Thymus (tissue), 11 donors: ENCODE measurements around the gene SLC6A16. TPM values are rescaled to one million over a fixed set of nuclear protein-coding genes. Genes with fewer than 3 reads are reported as not detected.
A peak's percentile ranks its signal among the peaks of the same experiment; 100 is the strongest.
"Not testable (repeated sequence)": the region's sequence is repeated elsewhere in the genome, so short reads cannot be mapped to it uniquely, and the experiment has no call there.

Experiments
- DNase-seq, 9 donors: peaks; one replicate each; pipeline ENCODE4 v3.0.0-alpha.2; 2013; ENCODE audit warnings: low spot score in 9 of 9, low read depth in 6 of 9, missing footprints in 1 of 9
- H3K27ac ChIP-seq, 2 donors: one replicate each; pipeline ENCODE4 v1.5.1; 2013; ENCODE audit warnings: control low read depth in 1 of 2, low read depth in 1 of 2, low read length in 1 of 2, mild to moderate bottlenecking in 1 of 2, moderate library complexity in 1 of 2
- H3K27me3 ChIP-seq, 2 donors: one replicate each; pipeline ENCODE4 v1.5.1; 2013; ENCODE audit warnings: low read length in 1 of 2; ENCODE audit not compliant: control insufficient read depth in 2 of 2, insufficient read depth in 1 of 2
- H3K36me3 ChIP-seq, 2 donors: one replicate each; pipeline ENCODE4 v1.5.1; 2013; ENCODE audit warnings: low read length in 1 of 2, mild to moderate bottlenecking in 1 of 2, moderate library complexity in 1 of 2; ENCODE audit not compliant: control insufficient read depth in 2 of 2, insufficient read depth in 2 of 2
- H3K4me1 ChIP-seq, 2 donors: one replicate each; pipeline ENCODE4 v1.5.1; 2013; ENCODE audit warnings: low read length in 2 of 2; ENCODE audit not compliant: control insufficient read depth in 2 of 2, insufficient read depth in 2 of 2
- H3K4me3 ChIP-seq, 2 donors: one replicate each; pipeline ENCODE4 v1.5.1; 2013; ENCODE audit warnings: low read length in 2 of 2, control low read depth in 1 of 2, mild to moderate bottlenecking in 1 of 2
- H3K9me3 ChIP-seq, 2 donors: one replicate each; pipeline ENCODE4 v1.5.1; 2013; ENCODE audit warnings: low read length in 1 of 2, mild to moderate bottlenecking in 1 of 2; ENCODE audit not compliant: control insufficient read depth in 2 of 2, insufficient read depth in 1 of 2
- WGBS: extraction: QIAGEN DNeasy Blood & Tissue Kit; methylation state at CpG from one replicate; pipeline ENCODE4 v1.1.7; 2013; 5-methylcytosine and 5-hydroxymethylcytosine counted together
- polyA plus RNA-seq: library from polyadenylated mRNA; stranded (reverse); fragments of 200-250 nt; gene quantifications from one replicate; pipeline ENCODE4 v1.2.3, GENCODE V29; 2013
- total RNA-seq: library from RNA; stranded (reverse); fragments of 120-200 nt; gene quantifications from one replicate; pipeline ENCODE4 v1.2.4, GENCODE V29; 2013
- donor health status: healthy.

Gene SLC6A16
- total and polyA plus RNA-seq, 2 donors = 0.76 to 2.5 TPM

DNA sequence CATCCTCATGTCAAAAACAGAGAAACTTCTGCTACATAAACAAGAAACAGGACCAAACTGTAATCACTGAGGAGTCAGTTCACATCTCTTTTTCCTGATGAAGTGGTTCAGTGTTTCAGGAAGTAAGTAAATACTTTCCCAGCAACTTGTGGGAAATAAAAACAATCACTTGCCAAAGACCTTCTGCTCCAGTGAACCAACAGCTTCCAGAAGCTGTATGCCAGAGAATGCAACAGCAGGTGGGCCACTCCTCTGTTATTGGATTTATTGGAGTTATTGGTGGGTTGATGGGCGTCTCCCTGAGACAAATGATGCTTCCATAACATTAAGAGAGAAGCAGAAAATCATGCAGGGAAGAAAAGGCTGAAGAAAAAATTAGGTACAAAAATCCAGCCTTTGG lies 9.9 kb downstream of the SLC6A16 start:
- H3K4me1 ChIP-seq = no peaks in the 10 kb centered on the region
- H3K36me3 ChIP-seq = peaks cover 0 to 7% of the 10 kb centered on the region in 2 donors
- 90% methylated on average over 1 of the region's 1 CpG for WGBS
- H3K9me3 ChIP-seq = peaks cover 0 to 4% of the 10 kb centered on the region in 2 donors
- H3K27ac ChIP-seq = no peak overlapping the region
- H3K27me3 ChIP-seq = no peaks in the 10 kb centered on the region
- no peak for DNase-seq
- no peak overlapping the region for H3K4me3 ChIP-seq

DNA sequence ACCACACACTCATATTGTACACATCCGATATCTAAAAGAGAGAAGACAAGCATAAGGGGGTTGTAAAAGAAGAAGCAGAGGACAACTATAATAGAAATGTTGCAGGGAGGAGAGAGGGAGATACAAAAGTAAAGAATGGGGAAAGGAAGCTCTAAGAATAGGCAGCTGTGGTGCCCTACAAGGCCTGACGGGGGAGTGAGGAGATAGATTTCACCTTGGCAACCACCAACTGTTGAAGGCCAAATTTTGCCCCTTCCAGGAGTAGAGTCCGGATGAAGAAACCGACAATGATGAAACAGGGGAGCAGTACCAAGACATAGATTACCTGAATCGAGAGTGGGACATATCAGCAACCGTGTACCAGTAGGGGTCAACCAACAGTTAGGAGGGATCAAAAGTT lies 15.9 kb downstream of the SLC6A16 start:
- Histone ChIP-seq H3K9me3 (no peaks in the 10 kb centered on the region), H3K27me3 (no peaks in the 10 kb centered on the region), H3K27ac (no peak overlapping the region), H3K4me3 (no peak overlapping the region), H3K4me1 (no peaks in the 10 kb centered on the region), H3K36me3 (peaks cover 0 to 7% of the 10 kb centered on the region in 2 donors)
- 97% methylated on average over 6 of the region's 6 CpGs for WGBS
- no peak for DNase-seq

DNA sequence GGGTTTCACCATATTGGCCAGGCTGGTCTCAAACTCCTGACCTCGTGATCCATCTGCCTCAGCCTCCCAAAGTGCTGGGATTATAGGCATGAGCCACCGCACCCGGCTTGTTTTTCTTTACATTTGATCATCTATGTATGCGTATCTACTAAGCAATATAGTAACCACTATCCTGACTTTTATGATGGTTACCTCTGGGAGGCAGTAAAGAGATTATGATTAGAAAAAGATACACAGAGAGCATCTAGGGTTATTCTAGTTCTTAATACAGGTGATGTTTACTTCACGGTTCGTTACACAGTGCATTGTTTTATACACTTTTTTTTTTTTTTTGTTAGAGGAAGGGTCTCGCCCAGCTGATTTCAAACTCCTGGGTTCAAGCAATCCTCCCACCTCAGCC lies 18.3 kb downstream of the SLC6A16 start:
- 74% methylated on average over 7 of the region's 7 CpGs for WGBS
- H3K27ac ChIP-seq, H3K27me3 ChIP-seq, H3K36me3 ChIP-seq, H3K4me1 ChIP-seq, DNase-seq, H3K9me3 ChIP-seq, H3K4me3 ChIP-seq: not testable (repeated sequence)

DNA sequence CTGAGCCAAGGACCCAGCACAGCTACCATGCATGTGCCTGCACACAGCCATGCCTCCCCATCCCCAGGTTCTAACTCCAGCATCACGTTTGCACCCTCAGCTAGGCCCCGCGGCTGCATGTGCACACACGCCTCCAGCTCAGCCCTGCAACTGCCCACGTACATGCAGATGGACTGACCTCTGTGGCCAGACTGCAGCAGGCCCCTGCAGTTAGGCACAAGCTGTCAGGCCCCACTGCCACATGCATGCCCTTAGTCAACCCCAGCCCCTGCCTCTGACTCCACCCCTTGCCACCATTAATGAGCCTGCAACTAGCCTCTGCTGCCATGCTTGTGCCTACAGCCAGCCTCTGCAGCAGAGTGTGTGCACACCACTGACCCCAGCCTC lies 23.1 kb downstream of the SLC6A16 start:
- H3K4me1 ChIP-seq = peaks cover 0 to 5% of the 10 kb centered on the region in 2 donors
- H3K27ac ChIP-seq = no peak overlapping the region
- no peak for DNase-seq
- peaks cover 0 to 3% of the 10 kb centered on the region in 2 donors for H3K9me3 ChIP-seq
- H3K36me3 ChIP-seq = no peaks in the 10 kb centered on the region
- WGBS = 95% methylated on average over 5 of the region's 5 CpGs
- H3K27me3 ChIP-seq = peaks cover 0 to 3% of the 10 kb centered on the region in 2 donors
- H3K4me3 ChIP-seq = no peak overlapping the region

DNA sequence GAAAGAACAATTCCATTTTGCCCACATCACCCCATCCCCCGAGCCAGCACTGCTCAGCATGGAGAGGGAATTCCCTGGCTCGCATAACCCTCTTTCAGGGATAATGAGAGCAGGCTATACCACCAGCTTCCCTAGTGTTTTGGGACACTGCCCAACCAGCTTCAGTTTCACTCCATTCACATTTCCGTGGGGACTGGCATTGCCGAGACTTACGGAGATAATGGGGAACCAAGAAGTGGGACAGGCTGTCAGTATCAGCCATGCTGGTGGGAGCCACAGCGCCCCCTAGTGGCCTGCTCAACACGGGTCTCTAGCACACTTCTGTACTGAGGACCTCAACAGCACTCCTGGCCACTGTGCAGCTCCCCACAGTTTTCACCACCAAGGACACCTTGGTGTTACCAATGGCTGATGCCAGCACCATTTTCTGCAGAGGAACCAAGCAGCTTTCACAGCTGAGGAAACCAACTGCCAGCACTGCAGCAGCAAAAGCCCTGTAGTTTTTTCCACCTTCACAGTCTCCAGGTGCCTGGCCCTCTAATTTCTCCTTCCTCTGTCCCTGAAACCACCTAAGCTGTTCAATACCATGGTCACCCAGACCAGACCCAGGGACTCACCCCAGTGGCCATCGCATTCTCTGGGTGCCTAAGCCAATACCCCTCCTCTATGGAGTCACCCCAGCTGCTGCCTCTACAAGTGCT lies 23.7 kb downstream of the SLC6A16 start:
- 34% methylated on average over 8 of the region's 8 CpGs for WGBS
- H3K4me3 ChIP-seq = no peak overlapping the region
- DNase-seq = peak; percentile 29 to 74 (median 44)

DNA sequence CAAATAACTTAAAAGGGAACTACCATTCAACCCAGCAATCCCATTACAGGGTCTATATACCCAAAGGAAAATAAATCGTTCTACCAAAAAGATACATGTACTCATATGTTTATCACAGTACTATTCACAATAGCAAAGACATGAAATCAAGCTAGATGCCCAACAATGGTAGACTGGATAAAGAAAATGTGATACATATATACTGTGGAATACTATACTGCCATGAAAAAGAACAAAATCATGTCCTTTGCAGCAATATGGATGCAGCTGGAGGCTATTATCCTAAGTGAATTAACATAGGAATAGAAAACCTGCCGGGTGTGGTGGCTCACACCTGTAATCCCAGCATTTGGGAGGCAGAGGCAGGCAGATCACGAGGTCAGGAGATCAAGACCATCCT lies 26.3 kb downstream of the SLC6A16 start:
- not testable (repeated sequence) for H3K4me1 ChIP-seq, H3K4me3 ChIP-seq, H3K27ac ChIP-seq, DNase-seq, H3K9me3 ChIP-seq, H3K27me3 ChIP-seq, H3K36me3 ChIP-seq
- 91% methylated on average over 3 of the region's 3 CpGs for WGBS

More for the DNA sequence above, 23.7 kb downstream of the SLC6A16 start:
- Histone ChIP-seq H3K36me3 (no peaks in the 10 kb centered on the region), H3K27me3 (peaks cover 0 to 3% of the 10 kb centered on the region in 2 donors), H3K4me1 (peaks cover 0 to 5% of the 10 kb centered on the region in 2 donors), H3K9me3 (peaks cover 0 to 3% of the 10 kb centered on the region in 2 donors), H3K27ac (no peak overlapping the region)

DNA sequence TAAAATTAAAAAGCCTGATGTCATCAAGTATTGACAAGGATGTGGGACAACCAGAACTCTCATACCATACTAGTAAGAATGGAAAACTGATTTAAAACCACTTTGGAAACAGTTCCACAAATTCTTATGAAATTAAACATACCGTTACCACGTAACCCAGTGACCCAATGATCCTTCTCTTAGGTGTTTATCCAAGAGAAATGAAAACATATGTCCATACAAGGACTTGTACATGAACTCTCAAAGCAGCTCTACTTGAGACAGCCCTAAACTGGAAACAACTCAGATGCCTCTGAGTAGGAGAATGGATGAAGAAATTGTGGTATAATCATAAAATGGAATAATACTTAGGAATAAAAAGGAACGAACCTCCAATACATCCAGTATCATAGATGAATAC lies 27.6 kb downstream of the SLC6A16 start:
- Histone ChIP-seq H3K4me1 (peaks cover 0 to 5% of the 10 kb centered on the region in 2 donors), H3K4me3 (no peak overlapping the region), H3K27ac (no peak overlapping the region), H3K9me3 (no peaks in the 10 kb centered on the region), H3K27me3 (peaks cover 0 to 3% of the 10 kb centered on the region in 2 donors), H3K36me3 (no peaks in the 10 kb centered on the region)
- 97% methylated on average over 3 of the region's 3 CpGs for WGBS
- DNase-seq = no peak

DNA sequence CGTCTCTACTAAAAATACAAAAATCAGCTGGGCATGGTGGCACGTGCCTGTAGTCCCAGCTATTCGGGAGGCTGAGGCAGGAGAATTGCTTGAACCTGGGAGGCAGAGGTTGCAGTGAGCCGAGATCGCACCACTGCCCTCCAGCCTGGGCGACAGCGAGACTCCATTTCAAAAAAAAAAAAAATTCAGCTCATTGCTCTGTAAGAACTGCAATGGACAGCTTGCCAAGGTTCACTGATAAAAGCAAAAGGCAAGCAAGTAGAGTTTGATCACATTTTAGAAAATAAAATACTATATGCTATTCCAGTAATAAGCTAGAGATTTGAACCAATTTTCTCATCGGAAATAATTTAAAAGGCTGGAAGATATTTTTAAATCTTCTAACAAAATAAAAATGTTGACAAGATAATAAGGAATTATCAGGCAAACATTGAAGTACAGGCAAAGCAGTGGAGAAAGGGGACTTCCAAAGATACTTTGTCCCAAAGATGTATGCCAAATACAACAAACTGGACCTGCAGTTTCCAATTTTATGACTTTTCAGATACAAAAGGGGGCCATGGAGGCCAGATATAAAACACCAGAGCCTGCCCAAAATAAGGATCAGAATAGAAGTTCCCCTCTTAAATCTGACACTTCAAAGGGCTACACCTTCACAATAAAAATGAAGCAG lies 29.6 kb downstream of the SLC6A16 start:
- 92% methylated on average over 8 of the region's 8 CpGs for WGBS
- Histone ChIP-seq H3K4me1 (no peaks in the 10 kb centered on the region), H3K36me3 (no peaks in the 10 kb centered on the region), H3K4me3 (no peak overlapping the region), H3K27ac (no peak overlapping the region), H3K9me3 (no peaks in the 10 kb centered on the region), H3K27me3 (no peaks in the 10 kb centered on the region)
- no peak for DNase-seq

DNA sequence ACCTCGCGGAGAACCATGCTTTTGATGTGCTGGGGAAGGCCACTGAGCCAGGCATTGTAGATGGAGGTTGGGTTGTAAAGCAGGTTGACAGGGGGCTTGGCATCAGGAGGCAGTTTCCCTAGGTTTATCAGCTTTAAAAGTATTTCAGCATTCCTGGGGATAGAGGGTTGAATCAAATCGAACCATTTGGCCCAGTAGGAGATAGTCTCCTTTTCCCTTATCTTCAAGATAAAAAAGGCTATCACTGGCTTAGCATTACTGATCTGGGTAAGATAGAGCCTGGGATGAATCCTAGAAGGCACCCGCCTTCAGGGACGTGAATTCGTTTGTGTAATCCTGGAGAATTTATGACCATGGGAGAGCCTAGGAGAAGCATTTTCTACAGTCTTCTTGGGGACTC lies 30.6 kb downstream of the SLC6A16 start:
- Histone ChIP-seq H3K27me3 (no peaks in the 10 kb centered on the region), H3K9me3 (no peaks in the 10 kb centered on the region), H3K36me3 (no peaks in the 10 kb centered on the region), H3K4me1 (no peaks in the 10 kb centered on the region), H3K4me3 (no peak overlapping the region), H3K27ac (no peak overlapping the region)
- no peak for DNase-seq
- 95% methylated on average over 6 of the region's 6 CpGs for WGBS
